ENCODE results near the gene PAX2.

DNA sequence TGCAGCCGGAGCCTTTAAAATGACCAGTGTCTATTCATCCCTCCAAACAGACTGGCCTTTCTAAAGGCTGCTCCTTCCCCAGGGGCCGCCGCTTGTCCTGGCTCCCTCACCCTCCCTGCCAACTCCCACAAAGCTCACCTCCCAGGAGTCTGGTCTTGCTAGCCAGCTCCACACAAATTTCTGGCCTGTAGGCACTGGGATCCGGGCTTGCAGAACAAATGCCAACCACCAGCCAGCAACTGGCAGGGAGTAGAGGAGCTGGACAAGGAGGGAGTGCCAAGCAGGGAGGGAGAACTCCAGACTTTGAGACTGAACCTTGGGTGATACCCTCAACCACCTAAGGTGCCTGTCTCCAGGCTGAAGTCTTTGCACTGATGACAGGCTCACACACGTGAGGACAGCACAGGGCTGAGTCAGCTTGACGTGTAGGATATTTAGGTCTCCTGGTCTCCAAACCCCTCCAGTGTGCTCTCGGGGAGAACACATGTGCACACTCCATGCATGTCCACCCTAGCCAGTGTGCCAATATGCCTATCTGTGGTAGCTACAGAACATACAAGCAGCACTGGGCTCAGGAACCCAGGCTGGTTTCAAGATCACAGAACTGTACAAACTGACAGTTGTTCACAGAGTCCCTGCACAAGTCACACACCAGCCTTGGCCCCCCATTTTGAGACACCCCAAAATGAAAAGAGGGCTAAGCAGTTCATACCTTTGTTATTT is 6.0 kb downstream of the PAX2 start:
- TF ChIP-seq POLR2A (IDR thresholded peaks at IDR 0.05; ENCODE audit: low read depth, low read length) = no peak
- no peak for TF ChIP-seq TAF1 (IDR thresholded peaks at IDR 0.05; ENCODE audit: low read depth, low read length)
- TF ChIP-seq POLR2AphosphoS5 (IDR thresholded peaks at IDR 0.05; ENCODE audit: low read depth, low read length) = no peak
- TF ChIP-seq SPI1 (IDR thresholded peaks at IDR 0.05; ENCODE audit: low read depth, low read length) = no peak
- TF ChIP-seq POU2F2 (IDR thresholded peaks at IDR 0.05; ENCODE audit: low read depth, low read length) = no peak
- TF ChIP-seq PAX5 (IDR thresholded peaks at IDR 0.05; ENCODE audit: insufficient read depth, low read length, severe bottlenecking) = no peak
